ENCODE data around the gene PCBP2.

The PCBP2 gene

GRCh38 chr12:53467082-53467481, 15.2 kb downstream of the PCBP2 start:
- TF ChIP-seq ZNF70 (CRISPR knock-in tag; IDR thresholded peaks at IDR 0.05) (no peak), TOX (CRISPR knock-in tag; IDR thresholded peaks at IDR 0.05; ENCODE audit: borderline replicate concordance) (no peak), ZC3H10 (CRISPR knock-in tag; IDR thresholded peaks at IDR 0.05) (no peak), TSHZ2 (CRISPR knock-in tag; IDR thresholded peaks at IDR 0.05) (no peak), ARNTL (CRISPR knock-in tag; IDR thresholded peaks at IDR 0.05; ENCODE audit: borderline replicate concordance, low read depth) (no peak), TCF4 (CRISPR knock-in tag; IDR thresholded peaks at IDR 0.05; ENCODE audit: borderline replicate concordance) (no peak), ISL1 (CRISPR knock-in tag; IDR thresholded peaks at IDR 0.05) (no peak), ZNF8 (CRISPR knock-in tag; IDR thresholded peaks at IDR 0.05) (no peak), ESRRG (CRISPR knock-in tag; IDR thresholded peaks at IDR 0.05) (no peak), PPARA (CRISPR knock-in tag; IDR thresholded peaks at IDR 0.05; ENCODE audit: borderline replicate concordance) (no peak), OSR1 (CRISPR knock-in tag; IDR thresholded peaks at IDR 0.05) (no peak), SNAI2 (CRISPR knock-in tag; IDR thresholded peaks at IDR 0.05) (no peak), ZFP30 (CRISPR knock-in tag; IDR thresholded peaks at IDR 0.05) (no peak), ZNF565 (CRISPR knock-in tag; conservative IDR thresholded peaks at IDR 0.05; ENCODE audit: low read depth) (no peak), RARB (CRISPR knock-in tag; IDR thresholded peaks at IDR 0.05) (no peak), ZFP3 (CRISPR knock-in tag; IDR thresholded peaks at IDR 0.05) (no peak), PATZ1 (CRISPR knock-in tag; IDR thresholded peaks at IDR 0.05; ENCODE audit: borderline replicate concordance) (no peak)
- TF ChIP-seq, protein P1, sequence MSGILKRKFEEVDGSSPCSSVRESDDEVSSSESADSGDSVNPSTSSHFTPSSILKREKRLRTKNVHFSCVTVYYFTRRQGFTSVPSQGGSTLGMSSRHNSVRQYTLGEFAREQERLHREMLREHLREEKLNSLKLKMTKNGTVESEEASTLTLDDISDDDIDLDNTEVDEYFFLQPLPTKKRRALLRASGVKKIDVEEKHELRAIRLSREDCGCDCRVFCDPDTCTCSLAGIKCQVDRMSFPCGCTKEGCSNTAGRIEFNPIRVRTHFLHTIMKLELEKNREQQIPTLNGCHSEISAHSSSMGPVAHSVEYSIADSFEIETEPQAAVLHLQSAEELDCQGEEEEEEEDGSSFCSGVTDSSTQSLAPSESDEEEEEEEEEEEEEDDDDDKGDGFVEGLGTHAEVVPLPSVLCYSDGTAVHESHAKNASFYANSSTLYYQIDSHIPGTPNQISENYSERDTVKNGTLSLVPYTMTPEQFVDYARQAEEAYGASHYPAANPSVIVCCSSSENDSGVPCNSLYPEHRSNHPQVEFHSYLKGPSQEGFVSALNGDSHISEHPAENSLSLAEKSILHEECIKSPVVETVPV (CRISPR knock-in tag; IDR thresholded peaks at IDR 0.05): no peak
- TF ChIP-seq, protein P2, sequence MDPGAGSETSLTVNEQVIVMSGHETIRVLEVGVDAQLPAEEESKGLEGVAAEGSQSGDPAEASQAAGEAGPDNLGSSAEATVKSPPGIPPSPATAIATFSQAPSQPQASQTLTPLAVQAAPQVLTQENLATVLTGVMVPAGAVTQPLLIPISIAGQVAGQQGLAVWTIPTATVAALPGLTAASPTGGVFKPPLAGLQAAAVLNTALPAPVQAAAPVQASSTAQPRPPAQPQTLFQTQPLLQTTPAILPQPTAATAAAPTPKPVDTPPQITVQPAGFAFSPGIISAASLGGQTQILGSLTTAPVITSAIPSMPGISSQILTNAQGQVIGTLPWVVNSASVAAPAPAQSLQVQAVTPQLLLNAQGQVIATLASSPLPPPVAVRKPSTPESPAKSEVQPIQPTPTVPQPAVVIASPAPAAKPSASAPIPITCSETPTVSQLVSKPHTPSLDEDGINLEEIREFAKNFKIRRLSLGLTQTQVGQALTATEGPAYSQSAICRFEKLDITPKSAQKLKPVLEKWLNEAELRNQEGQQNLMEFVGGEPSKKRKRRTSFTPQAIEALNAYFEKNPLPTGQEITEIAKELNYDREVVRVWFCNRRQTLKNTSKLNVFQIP (CRISPR knock-in tag; IDR thresholded peaks at IDR 0.05; ENCODE audit: borderline replicate concordance, low read depth): no peak
- TF ChIP-seq, protein P3, sequence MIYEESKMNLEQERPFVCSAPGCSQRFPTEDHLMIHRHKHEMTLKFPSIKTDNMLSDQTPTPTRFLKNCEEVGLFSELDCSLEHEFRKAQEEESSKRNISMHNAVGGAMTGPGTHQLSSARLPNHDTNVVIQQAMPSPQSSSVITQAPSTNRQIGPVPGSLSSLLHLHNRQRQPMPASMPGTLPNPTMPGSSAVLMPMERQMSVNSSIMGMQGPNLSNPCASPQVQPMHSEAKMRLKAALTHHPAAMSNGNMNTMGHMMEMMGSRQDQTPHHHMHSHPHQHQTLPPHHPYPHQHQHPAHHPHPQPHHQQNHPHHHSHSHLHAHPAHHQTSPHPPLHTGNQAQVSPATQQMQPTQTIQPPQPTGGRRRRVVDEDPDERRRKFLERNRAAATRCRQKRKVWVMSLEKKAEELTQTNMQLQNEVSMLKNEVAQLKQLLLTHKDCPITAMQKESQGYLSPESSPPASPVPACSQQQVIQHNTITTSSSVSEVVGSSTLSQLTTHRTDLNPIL (CRISPR knock-in tag; IDR thresholded peaks at IDR 0.05; ENCODE audit: low read depth): no peak
- ATAC-seq: no peak

- no peak for ATAC-seq
- no peak for TF ChIP-seq ZNF70 (CRISPR knock-in tag; IDR thresholded peaks at IDR 0.05)
- TF ChIP-seq, protein P3 (CRISPR knock-in tag; IDR thresholded peaks at IDR 0.05; ENCODE audit: low read depth): no peak
- TF ChIP-seq TSHZ2 (CRISPR knock-in tag; IDR thresholded peaks at IDR 0.05): no peak
- TF ChIP-seq ISL1 (CRISPR knock-in tag; IDR thresholded peaks at IDR 0.05): no peak
- TF ChIP-seq SNAI2 (CRISPR knock-in tag; IDR thresholded peaks at IDR 0.05): no peak
- no peak for TF ChIP-seq ARNTL (CRISPR knock-in tag; IDR thresholded peaks at IDR 0.05; ENCODE audit: borderline replicate concordance, low read depth)
- no peak for TF ChIP-seq ZC3H10 (CRISPR knock-in tag; IDR thresholded peaks at IDR 0.05)
- TF ChIP-seq BACH2 (CRISPR knock-in tag; IDR thresholded peaks at IDR 0.05; ENCODE audit: borderline replicate concordance): no peak
- no peak for TF ChIP-seq TCF4 (CRISPR knock-in tag; IDR thresholded peaks at IDR 0.05; ENCODE audit: borderline replicate concordance)
- TF ChIP-seq, protein P2 (CRISPR knock-in tag; IDR thresholded peaks at IDR 0.05; ENCODE audit: borderline replicate concordance, low read depth): no peak
- TF ChIP-seq TOX (CRISPR knock-in tag; IDR thresholded peaks at IDR 0.05; ENCODE audit: borderline replicate concordance): no peak
- TF ChIP-seq PPARA (CRISPR knock-in tag; IDR thresholded peaks at IDR 0.05; ENCODE audit: borderline replicate concordance): no peak
- TF ChIP-seq, protein P1 (CRISPR knock-in tag; IDR thresholded peaks at IDR 0.05): no peak
- TF ChIP-seq CSDC2 (CRISPR knock-in tag; IDR thresholded peaks at IDR 0.05): no peak
Measured at GRCh38 chr12:53467880-53468279, 16.0 kb downstream of the PCBP2 start.
